Measurements from ENCODE around the gene CARD18.

Gene CARD18

GRCh38 chr11:105158436-105158835 is 18.9 kb upstream of the CARD18 start:
- Histone ChIP-seq H3K36me3 (no peaks in the 10 kb centered on the region), H3K4me3 (ENCODE audit: low read depth, low read length) (no peak overlapping the region), H3K9me3 (ENCODE audit: severe bottlenecking) (no peaks in the 10 kb centered on the region), H3K27ac (no peak overlapping the region), H3K27me3 (ENCODE audit: insufficient read depth, low read depth, severe bottlenecking) (no peaks in the 10 kb centered on the region)
- TF ChIP-seq CTCF (IDR thresholded peaks at IDR 0.05; ENCODE audit: low read depth, low read length) = no peak
- DNase-seq = no peak

- no peaks in the 10 kb centered on the region for H3K36me3 ChIP-seq
- no peak for TF ChIP-seq CTCF (IDR thresholded peaks at IDR 0.05; ENCODE audit: low read depth, low read length)
- H3K9me3 ChIP-seq (ENCODE audit: severe bottlenecking) = no peaks in the 10 kb centered on the region
- H3K27me3 ChIP-seq (ENCODE audit: insufficient read depth, low read depth, severe bottlenecking) = no peaks in the 10 kb centered on the region
- no peak overlapping the region for H3K4me3 ChIP-seq (ENCODE audit: low read depth, low read length)
- DNase-seq = no peak
- H3K27ac ChIP-seq = no peak overlapping the region
Observed at GRCh38 chr11:105156720-105157119, 17.2 kb upstream of the CARD18 start.

- Histone ChIP-seq H3K36me3 (no peaks in the 10 kb centered on the region), H3K9me3 (ENCODE audit: severe bottlenecking) (no peaks in the 10 kb centered on the region), H3K4me3 (ENCODE audit: low read depth, low read length) (no peak overlapping the region), H3K27ac (no peak overlapping the region), H3K27me3 (ENCODE audit: insufficient read depth, low read depth, severe bottlenecking) (no peaks in the 10 kb centered on the region)
- DNase-seq = no peak
- TF ChIP-seq CTCF (IDR thresholded peaks at IDR 0.05; ENCODE audit: low read depth, low read length) = no peak
Observed at GRCh38 chr11:105156231-105156630, 16.7 kb upstream of the CARD18 start.

GRCh38 chr11:105155679-105156078 is 16.1 kb upstream of the CARD18 start:
- Histone ChIP-seq H3K9me3 (ENCODE audit: severe bottlenecking) (no peaks in the 10 kb centered on the region), H3K4me3 (ENCODE audit: low read depth, low read length) (no peak overlapping the region), H3K27ac (no peak overlapping the region), H3K36me3 (no peaks in the 10 kb centered on the region), H3K27me3 (ENCODE audit: insufficient read depth, low read depth, severe bottlenecking) (no peaks in the 10 kb centered on the region)
- no peak for TF ChIP-seq CTCF (IDR thresholded peaks at IDR 0.05; ENCODE audit: low read depth, low read length)
- DNase-seq = no peak

- DNase-seq = no peak
- Histone ChIP-seq H3K4me3 (ENCODE audit: low read depth, low read length) (no peak overlapping the region), H3K36me3 (no peaks in the 10 kb centered on the region), H3K27me3 (ENCODE audit: insufficient read depth, low read depth, severe bottlenecking) (no peaks in the 10 kb centered on the region), H3K27ac (no peak overlapping the region), H3K9me3 (ENCODE audit: severe bottlenecking) (no peaks in the 10 kb centered on the region)
- no peak for TF ChIP-seq CTCF (IDR thresholded peaks at IDR 0.05; ENCODE audit: low read depth, low read length)
Observed at GRCh38 chr11:105153392-105153791, 13.8 kb upstream of the CARD18 start.

GRCh38 chr11:105152560-105152959 is 13.0 kb upstream of the CARD18 start:
- H3K4me3 ChIP-seq (ENCODE audit: low read depth, low read length) = no peak overlapping the region
- H3K27me3 ChIP-seq (ENCODE audit: insufficient read depth, low read depth, severe bottlenecking) = no peaks in the 10 kb centered on the region
- no peak for DNase-seq
- no peak overlapping the region for H3K27ac ChIP-seq
- no peaks in the 10 kb centered on the region for H3K9me3 ChIP-seq (ENCODE audit: severe bottlenecking)
- no peaks in the 10 kb centered on the region for H3K36me3 ChIP-seq
- no peak for TF ChIP-seq CTCF (IDR thresholded peaks at IDR 0.05; ENCODE audit: low read depth, low read length)

All from WERI-Rb-1 (cell line).